Raji (cell line): ENCODE measurements around the gene BLID.

Experiments
- POLR2A ChIP-seq: IDR thresholded peaks from 2 replicates; pipeline ENCODE4 v1.6.1; 2011; ENCODE audit warnings: low read depth, low read length, control low read depth; ENCODE audit not compliant: insufficient read depth

The BLID gene

DNA sequence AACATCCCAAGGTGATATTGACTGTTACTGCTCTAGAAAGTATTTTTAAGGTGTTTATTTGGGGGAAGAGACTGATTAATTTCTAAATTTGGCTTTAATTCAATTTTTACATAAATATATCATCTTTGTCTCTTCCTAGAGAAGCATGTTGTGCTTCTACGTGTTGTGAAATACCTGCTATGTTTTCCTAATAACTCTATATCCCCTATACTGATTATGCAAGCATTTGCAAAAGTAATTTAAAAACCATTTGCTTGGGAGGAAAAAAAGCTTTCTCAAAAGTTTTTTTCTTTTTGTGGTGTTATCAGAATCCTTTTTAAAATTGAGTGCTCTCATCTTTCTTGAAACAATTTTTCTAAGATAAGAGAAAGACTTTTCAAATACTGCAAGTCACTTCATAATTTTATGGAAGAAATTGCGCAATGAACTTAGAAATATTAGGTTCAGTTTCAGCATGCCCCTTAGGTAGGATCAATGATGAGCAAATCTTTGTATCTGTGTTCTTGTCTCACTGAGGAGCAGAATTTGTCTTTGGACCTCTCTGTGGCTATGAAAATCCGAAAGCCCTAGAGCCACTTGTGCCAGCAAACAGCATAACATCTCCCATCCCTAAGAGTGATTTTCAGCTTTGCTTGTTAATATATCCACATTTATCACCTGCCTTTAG is 7.4 kb upstream of the BLID start:
- TF ChIP-seq POLR2A, result no peak

DNA sequence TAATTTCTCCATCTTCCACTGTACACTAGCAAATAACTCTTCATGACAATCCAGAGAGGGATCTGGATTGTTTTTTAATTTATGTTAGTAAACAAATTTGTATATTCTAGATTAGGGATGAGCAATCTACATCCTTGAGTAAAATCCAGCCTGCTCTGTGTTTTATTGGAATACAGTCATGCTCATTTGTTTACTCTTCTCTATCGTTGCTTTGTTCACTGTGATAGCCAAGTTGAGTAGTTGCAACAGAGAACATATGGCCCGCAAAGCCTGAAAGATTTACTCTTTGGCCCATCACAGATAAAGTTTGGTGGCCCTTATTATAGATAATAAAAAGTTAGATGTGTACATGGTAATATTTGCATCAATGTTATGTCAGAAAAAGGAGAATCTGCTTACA is 6.2 kb upstream of the BLID start:
- TF ChIP-seq POLR2A, result no peak

DNA sequence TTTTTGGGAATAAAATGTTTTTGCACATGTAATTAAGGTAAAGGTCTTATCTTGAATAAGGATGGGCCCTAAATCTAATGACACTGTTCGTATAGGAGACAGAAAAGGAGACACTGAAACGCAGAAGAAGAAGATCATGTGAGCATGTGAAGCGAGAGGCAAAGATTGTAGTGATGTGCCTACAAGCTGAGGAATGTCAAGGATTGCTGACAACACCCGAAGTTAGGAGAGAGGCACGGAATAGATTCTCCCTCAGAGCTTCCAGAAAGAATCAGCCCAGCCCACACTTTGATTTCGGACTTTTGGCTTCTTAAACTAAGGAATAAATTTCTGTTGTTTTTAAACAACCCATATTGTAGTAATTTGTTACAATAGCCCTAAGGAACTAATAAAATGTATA is 4.1 kb upstream of the BLID start:
- TF ChIP-seq POLR2A, result no peak

DNA sequence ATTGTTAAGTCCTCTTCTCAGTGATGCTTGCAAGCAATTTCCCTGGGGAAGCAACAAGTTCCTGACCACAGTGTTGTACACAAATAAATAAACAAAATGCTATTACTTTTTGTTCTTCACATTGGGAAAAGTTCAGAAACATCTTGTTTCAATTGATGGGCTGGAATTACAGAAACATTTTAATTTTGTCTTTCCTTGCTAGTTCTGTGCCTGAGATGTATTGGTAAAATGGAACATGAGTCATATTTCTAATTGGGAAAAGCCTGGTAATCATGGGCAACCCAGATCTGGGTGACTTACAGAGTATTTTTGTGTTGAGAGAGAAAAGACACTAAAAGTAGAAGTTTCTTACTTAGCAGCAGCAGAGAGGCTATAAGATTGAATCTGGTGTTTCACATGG is 576 bp upstream of the BLID start:
- TF ChIP-seq POLR2A, result no peak

DNA sequence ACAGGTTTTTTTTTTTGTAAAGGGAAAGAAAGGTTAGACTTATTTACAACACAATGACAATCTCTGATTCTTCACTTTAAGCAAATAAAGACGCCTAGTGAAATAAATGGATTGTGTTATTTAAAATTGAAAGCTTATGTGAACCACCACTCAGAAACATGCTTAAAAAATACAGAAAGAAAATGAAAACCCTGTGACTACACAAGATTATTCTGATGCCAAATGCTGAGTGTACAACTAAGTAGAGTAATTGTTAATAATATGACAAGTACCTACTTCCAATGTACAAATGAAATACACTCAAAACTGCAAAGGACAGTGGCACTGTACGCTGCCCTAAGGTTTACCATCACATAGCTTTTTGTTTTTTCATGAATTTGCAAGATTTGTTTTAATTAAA is 1.0 kb downstream of the BLID start:
- no peak for TF ChIP-seq POLR2A

DNA sequence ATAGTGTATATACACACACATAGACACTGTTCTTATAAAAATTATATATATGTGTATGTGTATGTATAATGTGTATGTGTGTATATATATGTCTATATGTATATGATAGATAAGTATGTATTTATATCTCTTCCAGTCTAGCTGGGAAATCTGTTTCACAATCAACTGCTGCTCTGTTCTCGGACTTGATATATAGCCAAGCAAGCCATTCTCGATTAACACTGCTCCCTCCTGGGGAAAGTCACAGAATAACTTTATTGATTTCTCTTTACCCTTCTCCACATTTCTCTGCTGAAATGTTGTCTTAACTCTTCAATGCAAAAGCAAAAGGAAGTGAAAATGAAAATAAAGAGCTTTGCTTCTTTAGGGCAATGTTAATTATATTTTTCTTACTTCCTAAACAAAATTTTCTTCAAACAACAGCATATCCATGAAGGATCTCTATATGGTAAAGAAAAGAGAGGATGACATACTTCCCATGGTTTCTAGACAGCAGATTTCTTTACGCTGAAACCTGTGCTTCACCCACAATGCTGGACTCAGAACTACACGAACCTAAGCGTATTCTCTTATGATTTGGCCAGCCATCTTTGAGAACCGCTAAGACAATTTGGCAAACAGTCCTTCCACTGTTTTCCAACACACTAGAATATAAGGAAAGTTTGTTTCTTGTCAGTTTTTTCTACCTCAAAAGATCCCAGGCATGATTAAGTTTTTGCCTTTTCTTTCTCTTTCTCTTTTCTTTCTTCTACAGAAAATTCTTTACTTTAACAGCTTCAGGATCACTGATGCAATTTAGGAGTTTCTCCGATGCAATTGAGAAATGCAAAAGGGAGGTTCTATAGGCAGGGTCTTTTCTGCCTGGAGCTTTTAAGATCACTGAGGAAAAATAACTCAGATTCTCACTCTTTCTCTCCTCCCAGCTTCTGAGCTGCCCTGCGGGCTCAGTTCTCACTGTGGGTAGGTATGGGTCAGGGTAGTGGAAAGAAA is 1.9 kb downstream of the BLID start:
- TF ChIP-seq POLR2A, result no peak

DNA sequence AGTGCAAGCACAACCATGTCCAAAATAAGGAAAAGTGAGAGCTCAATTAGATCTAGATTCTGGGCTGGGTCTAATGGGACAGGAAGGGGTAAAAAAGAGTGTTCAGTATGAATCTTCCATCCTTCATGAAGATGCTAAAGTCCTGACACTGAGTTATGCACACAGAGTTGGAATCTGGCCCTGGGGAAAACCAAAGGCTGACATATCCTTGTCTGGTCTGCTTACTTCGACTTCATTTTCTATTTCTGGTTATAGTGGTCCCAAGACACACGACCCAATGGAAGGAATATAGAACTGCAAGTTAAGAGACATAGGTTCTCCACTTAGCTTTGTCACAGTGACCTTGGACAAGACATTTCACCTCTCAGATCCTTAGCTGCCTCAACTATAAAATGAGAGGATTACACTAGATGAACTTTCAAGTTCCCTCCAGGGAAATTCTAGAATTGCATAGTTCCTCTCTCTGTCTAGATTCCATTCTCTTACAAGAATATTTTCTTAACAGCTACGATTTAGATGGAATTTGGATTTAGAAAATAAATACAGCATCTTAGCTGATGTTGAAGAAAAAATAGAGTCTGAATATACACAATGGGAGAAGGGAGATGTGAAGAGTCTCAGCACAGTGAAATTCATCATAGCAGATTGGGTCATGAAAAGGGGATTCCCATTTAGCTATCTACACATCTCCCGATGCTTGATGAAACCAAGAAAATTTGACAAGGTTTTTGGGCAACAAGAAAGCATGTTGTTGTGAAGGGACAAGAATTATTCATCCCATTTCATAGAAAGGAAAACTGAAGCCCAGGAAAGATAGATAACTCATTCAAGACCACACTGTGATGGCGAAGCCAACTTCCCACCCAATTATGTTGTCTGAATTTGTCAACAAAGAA is 3.3 kb downstream of the BLID start:
- TF ChIP-seq POLR2A, result no peak

DNA sequence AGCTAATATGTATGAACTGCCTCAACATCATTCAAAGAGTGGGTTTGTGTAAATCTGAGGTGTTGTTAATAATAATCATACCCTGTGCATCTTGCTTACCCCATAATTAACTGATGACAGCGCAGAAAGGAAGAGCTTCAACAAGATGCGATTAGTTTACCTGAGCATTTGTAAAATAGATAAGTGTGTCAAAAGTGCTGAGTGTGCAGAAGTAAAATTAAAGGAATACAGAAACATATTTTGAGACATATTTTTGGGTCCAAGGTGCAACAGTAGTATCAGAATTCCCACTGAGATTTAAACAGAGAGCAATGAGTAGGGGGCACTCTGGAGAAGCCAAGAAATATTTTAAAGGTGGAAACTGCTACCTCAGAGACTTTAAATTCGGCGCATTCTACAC is 6.1 kb downstream of the BLID start:
- TF ChIP-seq POLR2A, result no peak

DNA sequence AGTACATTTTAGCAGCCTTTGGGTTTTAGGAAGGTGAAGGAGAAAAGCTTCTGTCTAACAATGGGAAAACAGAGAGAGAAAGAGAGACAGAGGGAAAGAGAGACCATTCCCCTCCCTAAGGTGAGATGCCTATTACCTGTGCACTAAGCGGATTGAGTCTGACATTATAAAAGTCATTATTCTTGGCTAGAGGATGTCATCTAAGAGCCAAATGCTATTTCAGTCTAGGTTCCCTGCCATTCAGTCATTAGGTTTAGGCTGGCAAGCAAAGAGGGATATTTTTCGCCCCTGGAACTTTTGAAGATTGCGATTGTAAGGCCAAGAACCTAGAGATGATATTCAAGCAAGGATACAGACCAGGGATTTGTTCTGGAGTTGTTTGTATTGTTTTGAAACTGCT is 7.2 kb downstream of the BLID start:
- TF ChIP-seq POLR2A, result no peak

DNA sequence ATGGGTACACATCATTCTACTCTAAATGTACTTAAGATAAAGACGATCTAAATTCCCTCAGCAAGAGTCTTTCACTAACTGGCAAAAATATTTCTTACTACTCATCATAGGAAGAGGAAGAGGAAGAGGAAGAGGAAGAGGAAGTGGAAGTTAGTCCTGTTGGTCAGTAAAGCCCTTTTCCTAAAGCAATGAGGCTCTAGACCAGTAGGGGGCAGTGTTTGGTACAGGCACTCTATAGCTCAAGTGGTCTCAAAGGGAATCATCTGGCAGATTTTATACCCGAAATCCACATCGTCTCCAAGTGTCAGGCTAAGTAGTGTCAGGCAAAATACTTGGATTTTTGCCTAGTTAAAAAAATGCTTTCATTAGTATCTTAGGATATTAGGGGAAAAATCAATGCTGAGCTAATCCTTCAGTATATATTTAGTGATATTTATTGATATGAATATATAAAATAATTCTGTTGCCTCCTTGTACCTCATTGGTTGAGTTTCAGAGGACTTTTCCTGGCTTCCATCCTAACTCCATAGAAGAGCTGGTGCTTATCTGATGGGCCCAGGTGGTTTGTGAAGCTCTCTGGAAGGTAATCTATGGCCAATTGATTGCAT is 7.7 kb downstream of the BLID start:
- no peak for TF ChIP-seq POLR2A

DNA sequence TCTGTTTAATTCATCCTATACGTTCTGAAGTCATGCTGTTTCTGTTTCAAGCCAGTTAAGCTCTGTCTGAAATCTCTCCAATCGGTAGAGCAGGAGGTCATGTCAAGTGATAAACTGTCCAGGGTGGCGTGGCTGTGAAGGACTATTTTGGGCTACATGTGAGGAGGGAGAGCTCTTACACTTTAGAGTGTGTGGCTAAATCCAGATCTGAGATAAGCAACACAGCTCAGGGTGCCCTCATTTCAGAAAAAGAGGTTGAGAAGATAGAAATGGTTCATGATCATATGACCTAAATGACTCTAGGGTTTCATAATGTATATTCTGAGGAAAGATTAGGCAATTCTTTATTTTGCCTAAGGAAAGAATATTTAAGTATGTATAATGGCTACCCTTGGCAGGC is 8.4 kb downstream of the BLID start:
- TF ChIP-seq POLR2A, result no peak

DNA sequence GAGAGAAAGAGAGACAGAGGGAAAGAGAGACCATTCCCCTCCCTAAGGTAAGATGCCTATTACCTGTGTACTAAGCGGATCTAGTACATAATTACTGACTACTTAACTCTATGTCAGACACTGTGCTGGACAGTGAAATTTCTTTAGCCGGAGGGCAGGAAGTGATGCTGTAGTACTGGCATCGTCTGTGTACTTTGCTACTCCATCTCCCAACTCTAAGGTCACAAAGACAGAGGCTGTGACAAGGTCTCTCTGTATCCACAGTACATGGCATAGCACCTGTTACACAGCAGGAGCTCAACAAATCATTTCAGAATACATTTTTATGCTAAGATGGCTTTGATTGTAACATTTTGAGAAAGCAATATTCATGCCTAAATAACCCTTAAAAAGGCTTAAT is 9.0 kb downstream of the BLID start:
- TF ChIP-seq POLR2A, result no peak

DNA sequence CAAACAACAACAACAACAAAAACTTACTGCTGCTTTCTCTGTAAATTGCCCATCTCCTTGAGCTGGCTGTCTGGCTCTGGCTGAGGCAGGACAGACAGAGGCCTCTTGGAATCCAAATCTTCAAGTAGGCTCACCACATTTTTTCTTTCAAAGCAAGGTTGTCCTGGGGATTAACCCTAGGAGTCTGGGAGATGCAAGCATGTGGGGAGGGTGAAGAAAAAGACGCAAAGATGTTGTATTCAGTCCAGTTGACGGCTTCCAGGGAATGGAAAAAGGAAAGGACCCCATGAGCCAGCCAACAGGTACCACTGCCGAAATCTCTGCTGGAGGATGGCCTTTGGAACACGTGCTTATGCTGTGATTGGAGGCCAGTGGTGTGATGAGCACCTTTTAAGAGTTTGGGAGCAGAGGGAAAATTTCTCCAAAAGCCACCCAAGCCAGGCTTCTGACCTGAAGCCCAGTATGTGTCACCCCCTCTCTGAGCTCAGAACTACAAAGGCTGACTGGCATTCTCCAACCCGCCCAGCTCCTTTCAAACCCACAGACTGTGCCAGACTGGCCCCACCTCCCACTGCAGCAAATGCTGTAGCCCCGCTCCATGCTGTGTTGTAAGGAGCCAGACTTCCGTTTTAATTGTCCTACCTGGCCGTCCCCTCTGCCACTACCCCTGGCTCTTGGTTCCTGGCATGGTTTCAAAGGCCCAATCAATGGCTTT is 10.8 kb downstream of the BLID start:
- TF ChIP-seq POLR2A, result no peak

DNA sequence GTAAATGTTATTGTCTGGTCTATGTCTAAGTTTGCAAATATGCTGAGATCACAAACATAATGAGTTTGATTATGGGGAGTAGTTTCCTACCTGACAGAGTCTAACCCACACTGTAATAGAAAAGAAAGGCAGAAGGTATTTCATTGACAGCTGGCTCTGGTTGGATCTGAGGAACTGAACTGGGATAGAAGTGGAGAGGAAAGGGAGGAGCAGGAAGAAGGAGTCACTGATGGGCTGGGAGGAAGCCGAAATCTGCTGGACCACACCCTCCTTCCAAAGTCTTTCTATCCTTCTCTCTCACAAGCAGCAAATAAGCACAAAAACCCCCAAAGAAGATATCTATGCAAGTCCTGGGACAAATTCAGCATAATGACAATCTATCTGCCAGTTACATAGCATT is 11.7 kb downstream of the BLID start:
- TF ChIP-seq POLR2A, result no peak
